ENCODE measurements around the gene IL17C.

GRCh38 chr16:88616320-88616719 is 22.1 kb upstream of the IL17C start:
- TF ChIP-seq POLR2A (IDR thresholded peaks at IDR 0.05) (peak in 1 of 4 donors; percentile 10), CTCF (IDR thresholded peaks at IDR 0.05) (no peak), EP300 (IDR thresholded peaks at IDR 0.05) (no peak)

All from upper lobe of left lung (tissue), 4 donors.